HG02938 (cell line): ENCODE measurements around the gene CDKL1.
A peak's percentile ranks its signal among the peaks of the same experiment; 100 is the strongest.
"Not testable (repeated sequence)": the region's sequence is repeated elsewhere in the genome, so short reads cannot be mapped to it uniquely, and the experiment has no call there.

Experiments
- ATAC-seq: cut with Tn5 transposase; IDR thresholded peaks from one replicate; pipeline ENCODE4 v1.9.1; 2021; ENCODE audit warnings: mild to moderate bottlenecking, moderate library complexity; ENCODE audit not compliant: unreplicated experiment

Gene CDKL1

GRCh38 chr14:50388256-50388931 is 8.3 kb downstream of the CDKL1 start:
- no peak for ATAC-seq

- no peak for ATAC-seq
Observed at GRCh38 chr14:50387548-50387947, 9.1 kb downstream of the CDKL1 start.

- no peak for ATAC-seq
Observed at GRCh38 chr14:50383618-50384225, 13.0 kb downstream of the CDKL1 start.

- no peak for ATAC-seq
Observed at GRCh38 chr14:50381823-50382287, 14.8 kb downstream of the CDKL1 start.

- no peak for ATAC-seq
Observed at GRCh38 chr14:50381008-50381407, 15.7 kb downstream of the CDKL1 start.

GRCh38 chr14:50380455-50380854 is 16.2 kb downstream of the CDKL1 start:
- no peak for ATAC-seq

GRCh38 chr14:50379563-50379962 is 17.1 kb downstream of the CDKL1 start:
- ATAC-seq, result no peak

- ATAC-seq, result no peak
Observed at GRCh38 chr14:50377550-50378085, 19.1 kb downstream of the CDKL1 start.

GRCh38 chr14:50375760-50376159 is 20.9 kb downstream of the CDKL1 start:
- ATAC-seq, result no peak

- ATAC-seq, result no peak
Observed at GRCh38 chr14:50373959-50374358, 22.7 kb downstream of the CDKL1 start.

GRCh38 chr14:50371546-50371945 is 25.1 kb downstream of the CDKL1 start:
- no peak for ATAC-seq

- no peak for ATAC-seq
Observed at GRCh38 chr14:50366589-50366988, 30.1 kb downstream of the CDKL1 start.

- ATAC-seq, result no peak
Observed at GRCh38 chr14:50366115-50366514, 30.6 kb downstream of the CDKL1 start.

- ATAC-seq, result not testable (repeated sequence)
Observed at GRCh38 chr14:50365572-50365971, 31.1 kb downstream of the CDKL1 start.

- no peak for ATAC-seq
Observed at GRCh38 chr14:50364792-50365191, 31.9 kb downstream of the CDKL1 start.

GRCh38 chr14:50363714-50364111 is 33.0 kb downstream of the CDKL1 start:
- peak; percentile 91 for ATAC-seq

- peak; percentile 23 for ATAC-seq
Observed at GRCh38 chr14:50362764-50363713, 33.6 kb downstream of the CDKL1 start.

GRCh38 chr14:50361473-50362403 is 34.9 kb downstream of the CDKL1 start:
- ATAC-seq, result not testable (repeated sequence)

GRCh38 chr14:50360851-50361250 is 35.8 kb downstream of the CDKL1 start:
- ATAC-seq, result no peak

GRCh38 chr14:50360093-50360492 is 36.6 kb downstream of the CDKL1 start:
- no peak for ATAC-seq
